GM19043 (cell line): Measurements from ENCODE around the gene CDK5.
A peak's percentile ranks its signal among the peaks of the same experiment; 100 is the strongest.
"Not testable (repeated sequence)": the region's sequence is repeated elsewhere in the genome, so short reads cannot be mapped to it uniquely, and the experiment has no call there.

Source experiments
- ATAC-seq: cut with Tn5 transposase; IDR thresholded peaks from one replicate; pipeline ENCODE4 v1.9.1; 2021; ENCODE audit warnings: low read depth; ENCODE audit not compliant: unreplicated experiment

CDK5 gene

GRCh38 chr7:151018421-151019129 is 39.1 kb downstream of the CDK5 start:
- peak; percentile 18 for ATAC-seq

- ATAC-seq = peak; percentile 65
Measured at GRCh38 chr7:151017953-151018420, 39.7 kb downstream of the CDK5 start.

- no peak for ATAC-seq
Measured at GRCh38 chr7:151017370-151017952, 40.2 kb downstream of the CDK5 start.

- no peak for ATAC-seq
Measured at GRCh38 chr7:151016942-151017341, 40.8 kb downstream of the CDK5 start.

GRCh38 chr7:151016505-151016904 is 41.2 kb downstream of the CDK5 start:
- no peak for ATAC-seq

- no peak for ATAC-seq
Measured at GRCh38 chr7:151015967-151016366, 41.7 kb downstream of the CDK5 start.

GRCh38 chr7:151014950-151015349 is 42.7 kb downstream of the CDK5 start:
- ATAC-seq = no peak

- no peak for ATAC-seq
Measured at GRCh38 chr7:151013733-151014497, 43.8 kb downstream of the CDK5 start.

- ATAC-seq = no peak
Measured at GRCh38 chr7:151013356-151013732, 44.4 kb downstream of the CDK5 start.

- no peak for ATAC-seq
Measured at GRCh38 chr7:151012911-151013347, 44.8 kb downstream of the CDK5 start.

GRCh38 chr7:151012031-151012692 is 45.5 kb downstream of the CDK5 start:
- ATAC-seq = no peak

- not testable (repeated sequence) for ATAC-seq
Measured at GRCh38 chr7:151011616-151012015, 46.1 kb downstream of the CDK5 start.

- no peak for ATAC-seq
Measured at GRCh38 chr7:151011097-151011409, 46.6 kb downstream of the CDK5 start.

- ATAC-seq = no peak
Measured at GRCh38 chr7:151010307-151011096, 47.2 kb downstream of the CDK5 start.

GRCh38 chr7:151010037-151010306 is 47.7 kb downstream of the CDK5 start:
- no peak for ATAC-seq

GRCh38 chr7:151009327-151010036 is 48.2 kb downstream of the CDK5 start:
- ATAC-seq = no peak

- ATAC-seq = peak; percentile 90
Measured at GRCh38 chr7:151008511-151009323, 49.0 kb downstream of the CDK5 start.

- ATAC-seq = no peak
Measured at GRCh38 chr7:151008143-151008510, 49.6 kb downstream of the CDK5 start.

- no peak for ATAC-seq
Measured at GRCh38 chr7:151007469-151007898, 50.2 kb downstream of the CDK5 start.
